SK-N-MC (cell line): Measurements from ENCODE around the gene TTLL5.

Experiments used
- DNase-seq: peaks from one replicate; pipeline ENCODE4 v3.0.0-alpha.2; 2011; ENCODE audit warnings: low read depth, low spot score
- H3K27ac ChIP-seq: fragments of 200-600 bp; sonication (generic); 2 replicates; pipeline ENCODE4 v1.5.1; 2016; ENCODE audit warnings: mixed run types
- H3K36me3 ChIP-seq: fragments of 200-600 bp; sonication (generic); 2 replicates; pipeline ENCODE4 v1.6.1; 2017; ENCODE audit warnings: antibody characterized with exemption, low read length, mixed read lengths; ENCODE audit not compliant: insufficient read depth
- H3K4me3 ChIP-seq: fragments of 200-600 bp; sonication (generic); 2 replicates; pipeline ENCODE4 v1.5.1; 2016
- H3K9ac ChIP-seq: fragments of 200-600 bp; sonication (generic); 2 replicates; pipeline ENCODE4 v1.8.0; 2017; ENCODE audit warnings: mixed run types, mixed read lengths; ENCODE audit not compliant: insufficient read length
- H3K9me3 ChIP-seq: fragments of 200-600 bp; sonication (generic); 2 replicates; pipeline ENCODE4 v1.6.1; 2017; ENCODE audit warnings: low read depth, mild to moderate bottlenecking, antibody characterized with exemption, low read length, moderate library complexity, mixed read lengths
- EZH2 ChIP-seq: fragments of 200-600 bp; sonication (generic); IDR thresholded peaks from one replicate; pipeline ENCODE4 v1.6.1; 2017; ENCODE audit warnings: antibody characterized with exemption
- FOXP2 ChIP-seq: optimal IDR thresholded peaks from 2 replicates; pipeline ENCODE3; 2011; ENCODE audit warnings: mild to moderate bottlenecking, moderate library complexity; ENCODE audit not compliant: insufficient read depth; ENCODE audit errors: extremely low read length, control extremely low read depth
- POLR2AphosphoS5 ChIP-seq: IDR thresholded peaks from 2 replicates; pipeline ENCODE4 v1.6.1; 2012; ENCODE audit warnings: mild to moderate bottlenecking, low read depth, low read length, borderline replicate concordance

Gene TTLL5

DNA sequence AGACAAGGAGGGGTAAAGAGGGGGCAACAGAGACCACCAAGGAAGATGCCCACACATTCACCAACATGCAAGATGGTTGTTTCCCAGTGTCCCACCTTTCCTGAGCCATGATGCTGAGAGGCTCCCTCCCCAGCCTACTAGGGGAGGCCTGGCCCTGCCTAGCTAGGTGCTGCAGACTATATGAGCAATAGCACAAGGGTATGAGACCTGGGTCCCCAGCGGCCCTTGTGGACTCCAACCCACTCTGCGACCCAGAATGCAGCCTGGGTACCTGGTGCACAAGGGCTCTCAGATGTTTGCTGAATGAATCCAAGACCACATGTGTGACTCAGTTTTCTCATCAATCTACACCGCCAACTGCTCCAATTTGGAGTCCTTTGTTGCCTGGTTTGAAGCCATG, 306.8 kb downstream of the TTLL5 start:
- Histone ChIP-seq H3K27ac (no peak overlapping the region), H3K9ac (no peak overlapping the region), H3K9me3 (no peaks in the 10 kb centered on the region), H3K36me3 (peaks cover 77% of the 10 kb centered on the region), H3K4me3 (no peak overlapping the region)
- TF ChIP-seq POLR2AphosphoS5 (no peak), EZH2 (no peak), FOXP2 (no peak)
- no peak for DNase-seq

DNA sequence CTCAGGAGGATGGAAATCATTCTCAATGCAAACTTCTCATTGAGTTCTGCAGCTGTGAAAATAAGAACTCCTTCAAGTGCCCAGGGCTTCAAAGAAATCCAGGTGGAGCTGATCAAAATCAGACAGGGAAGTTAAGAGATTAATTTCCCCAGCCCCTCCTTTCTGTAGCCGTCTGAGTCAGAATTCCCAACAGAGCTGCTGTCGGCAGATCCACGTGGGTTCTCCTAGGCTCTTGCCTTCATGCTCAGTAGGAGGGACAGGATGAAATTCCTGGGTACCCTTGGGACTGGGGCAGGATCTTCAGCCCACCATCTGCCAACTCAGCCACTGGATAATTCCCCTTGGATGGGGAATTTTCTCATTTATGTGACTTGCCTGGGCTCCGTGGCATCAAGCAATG, 307.4 kb downstream of the TTLL5 start:
- Histone ChIP-seq H3K27ac (no peak overlapping the region), H3K36me3 (peaks cover 71% of the 10 kb centered on the region), H3K9me3 (no peaks in the 10 kb centered on the region), H3K9ac (no peak overlapping the region), H3K4me3 (no peak overlapping the region)
- TF ChIP-seq EZH2 (no peak), FOXP2 (no peak), POLR2AphosphoS5 (no peak)
- no peak for DNase-seq

DNA sequence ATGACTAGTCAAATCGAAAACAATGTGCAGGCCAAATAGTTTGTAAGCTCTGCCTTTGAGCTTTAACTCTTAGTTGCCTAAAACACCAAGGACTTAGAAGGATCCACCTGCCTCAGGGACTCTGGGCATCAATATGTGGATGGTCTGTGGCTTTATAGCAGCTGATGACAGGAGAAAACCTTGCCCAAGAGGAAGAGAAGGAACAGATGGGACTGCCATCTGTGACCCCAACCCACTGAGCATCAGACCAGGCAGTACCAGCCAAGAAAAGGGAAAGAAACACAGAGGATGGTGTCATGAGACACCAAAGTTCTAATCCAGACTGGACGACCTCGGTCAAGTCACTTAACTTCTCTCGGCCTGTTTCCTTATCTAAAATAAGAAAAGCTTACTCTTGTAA, 308.1 kb downstream of the TTLL5 start:
- H3K36me3 ChIP-seq, result peaks cover 67% of the 10 kb centered on the region
- DNase-seq, result no peak
- no peaks in the 10 kb centered on the region for H3K9me3 ChIP-seq
- no peak overlapping the region for H3K4me3 ChIP-seq
- H3K9ac ChIP-seq, result no peak overlapping the region
- no peak overlapping the region for H3K27ac ChIP-seq
- no peak for TF ChIP-seq EZH2
- TF ChIP-seq POLR2AphosphoS5, result no peak
- TF ChIP-seq FOXP2, result no peak

DNA sequence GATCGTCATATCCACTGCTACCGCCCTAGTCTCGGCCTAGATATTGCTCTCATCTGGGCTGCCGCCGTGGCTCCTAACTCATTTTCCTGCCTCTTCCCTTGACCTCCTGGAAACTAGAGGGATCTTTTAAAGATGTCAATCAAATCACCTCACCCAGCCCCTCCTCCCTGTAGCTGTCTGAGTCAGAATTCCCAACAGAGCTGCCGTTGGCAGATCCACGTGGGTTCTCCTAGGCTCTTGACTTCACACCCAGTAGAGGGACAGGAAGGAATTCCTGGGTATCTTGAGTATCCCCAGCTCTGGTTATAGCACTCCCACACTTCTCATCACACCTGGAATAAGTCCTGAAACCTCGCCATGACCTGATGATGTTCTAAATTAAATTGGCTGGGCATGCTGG, 308.8 kb downstream of the TTLL5 start:
- no peak overlapping the region for H3K27ac ChIP-seq
- no peak overlapping the region for H3K4me3 ChIP-seq
- TF ChIP-seq POLR2AphosphoS5 (no peak), FOXP2 (no peak), EZH2 (no peak)
- H3K36me3 ChIP-seq, result peaks cover 61% of the 10 kb centered on the region
- no peak for DNase-seq
- H3K9ac ChIP-seq, result no peak overlapping the region
- no peaks in the 10 kb centered on the region for H3K9me3 ChIP-seq

DNA sequence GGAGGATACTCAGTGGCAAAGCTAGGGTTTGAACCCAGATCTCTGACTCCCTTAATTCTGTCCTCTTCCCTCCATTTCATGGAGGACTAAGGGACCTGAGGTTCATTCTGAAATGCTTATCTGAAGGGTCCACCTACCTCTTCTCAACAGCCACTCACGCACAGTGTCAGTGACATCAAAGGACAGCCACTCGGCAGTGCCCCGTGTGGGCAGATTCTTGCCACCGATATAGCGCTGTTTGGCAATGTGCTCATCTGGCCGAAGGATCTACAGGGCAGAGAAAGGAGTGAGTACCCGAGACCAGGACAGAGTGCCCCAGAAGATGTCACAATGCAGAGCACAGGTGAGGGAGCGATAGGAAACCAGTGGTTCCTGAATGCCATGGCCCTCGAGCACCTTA, 309.9 kb downstream of the TTLL5 start:
- Histone ChIP-seq H3K27ac (no peak overlapping the region), H3K9ac (no peak overlapping the region), H3K9me3 (no peaks in the 10 kb centered on the region), H3K4me3 (no peak overlapping the region), H3K36me3 (peaks cover 50% of the 10 kb centered on the region; the same call in 1 of the 2 replicates)
- no peak for TF ChIP-seq EZH2
- no peak for TF ChIP-seq FOXP2
- no peak for TF ChIP-seq POLR2AphosphoS5
- no peak for DNase-seq

DNA sequence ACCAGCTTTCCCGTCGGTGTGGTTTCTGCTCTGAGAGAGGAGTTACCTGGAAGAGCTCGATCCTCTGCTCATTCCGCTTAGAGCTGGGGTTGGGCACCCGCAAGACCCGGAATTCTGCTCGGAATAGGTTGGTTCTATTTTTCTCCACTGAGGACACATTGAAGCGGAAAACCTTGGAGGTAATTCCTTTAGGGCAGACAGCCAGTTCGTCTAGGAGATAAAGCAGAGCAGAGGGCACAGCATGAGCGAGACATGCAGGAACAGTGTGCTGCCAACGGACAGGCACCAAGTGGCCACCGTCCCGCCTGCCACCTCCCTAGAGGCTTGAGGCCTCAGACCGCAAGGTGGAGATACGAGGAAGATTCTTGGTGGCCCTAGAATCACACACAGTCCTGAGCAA, 310.5 kb downstream of the TTLL5 start:
- DNase-seq, result no peak
- Histone ChIP-seq H3K27ac (no peak overlapping the region), H3K4me3 (no peak overlapping the region), H3K9ac (no peak overlapping the region), H3K9me3 (no peaks in the 10 kb centered on the region), H3K36me3 (peaks cover 44% of the 10 kb centered on the region; the same call in 1 of the 2 replicates)
- TF ChIP-seq EZH2 (no peak), POLR2AphosphoS5 (no peak), FOXP2 (no peak)

DNA sequence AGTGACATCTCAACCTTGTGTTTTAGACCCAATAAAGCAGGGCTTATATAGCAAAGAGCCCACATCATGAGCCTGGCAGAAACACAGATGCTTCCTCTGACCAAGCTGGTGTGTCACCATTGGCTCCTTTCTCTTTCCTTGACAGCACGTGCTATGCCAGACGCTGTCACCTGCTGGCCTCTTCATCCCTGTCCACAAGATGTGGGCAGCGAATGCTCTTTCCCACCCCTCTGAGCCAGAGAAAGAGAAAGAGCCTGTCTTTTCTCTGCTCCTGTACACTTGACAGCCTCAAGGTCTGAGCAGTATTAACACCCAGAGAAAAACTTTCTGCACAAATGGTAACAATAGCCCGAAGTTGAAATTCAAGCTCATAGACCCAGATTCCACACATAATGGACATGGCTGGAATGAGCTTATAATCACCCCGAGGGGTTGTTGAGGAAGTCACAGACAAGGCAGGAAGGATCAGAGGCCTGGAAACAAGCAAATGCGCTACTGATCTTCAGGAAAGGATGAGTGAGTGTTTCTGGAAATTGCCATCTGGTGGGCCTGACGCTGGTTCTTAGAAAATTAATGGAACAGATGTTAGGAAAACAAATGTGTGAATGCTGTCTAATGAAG, 311.9 kb downstream of the TTLL5 start:
- Histone ChIP-seq H3K9ac (no peak overlapping the region), H3K36me3 (peaks cover 30% of the 10 kb centered on the region; the same call in 1 of the 2 replicates), H3K27ac (no peak overlapping the region), H3K9me3 (no peaks in the 10 kb centered on the region), H3K4me3 (no peak overlapping the region)
- no peak for DNase-seq
- TF ChIP-seq FOXP2, result no peak
- TF ChIP-seq POLR2AphosphoS5, result no peak
- no peak for TF ChIP-seq EZH2

DNA sequence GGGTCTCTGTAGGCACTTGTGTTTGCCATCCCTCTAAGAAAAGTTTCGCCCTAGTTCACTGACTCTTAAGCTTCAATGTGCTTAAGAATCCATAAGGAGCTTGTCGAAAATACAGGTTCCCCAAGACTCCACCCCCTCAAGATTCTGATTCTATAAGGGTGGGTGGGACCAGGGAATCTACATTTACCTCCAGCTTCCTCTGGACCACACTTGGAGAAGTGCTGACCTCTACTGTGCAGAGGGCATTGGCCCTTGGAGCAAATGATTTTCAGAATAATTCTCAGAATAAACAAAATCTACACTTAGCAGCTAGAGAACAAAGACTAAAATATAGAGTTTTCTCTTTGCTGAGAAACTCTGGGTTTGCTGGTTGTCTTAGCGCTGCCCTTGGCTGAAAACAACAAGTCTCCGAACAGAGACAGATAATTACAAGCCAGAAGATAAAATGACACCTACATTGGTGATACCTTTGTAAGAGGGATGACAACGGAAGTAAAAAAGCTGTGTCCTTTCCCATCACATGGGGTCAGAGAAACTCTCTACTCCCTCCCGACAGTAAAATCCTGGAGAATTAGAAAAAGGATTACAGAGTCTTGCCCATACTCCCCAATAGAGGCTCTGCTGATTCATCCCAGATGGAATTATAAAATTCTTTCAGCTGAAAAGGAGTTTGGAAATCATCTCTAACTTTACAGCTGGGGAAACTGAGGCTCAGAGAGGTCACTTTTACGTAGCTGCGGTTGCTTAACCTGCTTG, 316.0 kb downstream of the TTLL5 start:
- H3K9me3 ChIP-seq, result no peaks in the 10 kb centered on the region
- TF ChIP-seq POLR2AphosphoS5 (no peak), EZH2 (no peak), FOXP2 (no peak)
- 0 out of 2 replicates have a peak, but pooled peaks cover under 1% of the 10 kb centered on the region for H3K36me3 ChIP-seq
- no peak overlapping the region for H3K9ac ChIP-seq
- peak overlapping the region; percentile 15; the same call in 1 of the 2 replicates for H3K4me3 ChIP-seq
- no peak for DNase-seq
- H3K27ac ChIP-seq, result no peak overlapping the region
